ENCODE data around the gene STAB1.

GRCh38 chr3:52519445-52520140, 24.5 kb downstream of the STAB1 start:
- TF ChIP-seq, protein P1, sequence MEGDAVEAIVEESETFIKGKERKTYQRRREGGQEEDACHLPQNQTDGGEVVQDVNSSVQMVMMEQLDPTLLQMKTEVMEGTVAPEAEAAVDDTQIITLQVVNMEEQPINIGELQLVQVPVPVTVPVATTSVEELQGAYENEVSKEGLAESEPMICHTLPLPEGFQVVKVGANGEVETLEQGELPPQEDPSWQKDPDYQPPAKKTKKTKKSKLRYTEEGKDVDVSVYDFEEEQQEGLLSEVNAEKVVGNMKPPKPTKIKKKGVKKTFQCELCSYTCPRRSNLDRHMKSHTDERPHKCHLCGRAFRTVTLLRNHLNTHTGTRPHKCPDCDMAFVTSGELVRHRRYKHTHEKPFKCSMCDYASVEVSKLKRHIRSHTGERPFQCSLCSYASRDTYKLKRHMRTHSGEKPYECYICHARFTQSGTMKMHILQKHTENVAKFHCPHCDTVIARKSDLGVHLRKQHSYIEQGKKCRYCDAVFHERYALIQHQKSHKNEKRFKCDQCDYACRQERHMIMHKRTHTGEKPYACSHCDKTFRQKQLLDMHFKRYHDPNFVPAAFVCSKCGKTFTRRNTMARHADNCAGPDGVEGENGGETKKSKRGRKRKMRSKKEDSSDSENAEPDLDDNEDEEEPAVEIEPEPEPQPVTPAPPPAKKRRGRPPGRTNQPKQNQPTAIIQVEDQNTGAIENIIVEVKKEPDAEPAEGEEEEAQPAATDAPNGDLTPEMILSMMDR (IDR thresholded peaks at IDR 0.05 in 2 of 3, conservative IDR thresholded peaks at IDR 0.05 in 1 of 3; ENCODE audit: control insufficient read depth in 2 of 3, extremely low read depth in 1 of 3, insufficient read depth in 1 of 3, low read depth in 3 of 3, low read length in 3 of 3), result no peak
- TF ChIP-seq SPI1 (IDR thresholded peaks at IDR 0.05; ENCODE audit: borderline replicate concordance, insufficient read depth, low read depth, low read length) (no peak), POLR2A (IDR thresholded peaks at IDR 0.05; ENCODE audit: low read depth, low read length) (no peak), SKIL (IDR thresholded peaks at IDR 0.05; ENCODE audit: low read depth, poor library complexity, severe bottlenecking) (no peak), GATAD2B (conservative IDR thresholded peaks at IDR 0.05; ENCODE audit: low read depth) (no peak), DPF2 (IDR thresholded peaks at IDR 0.05) (no peak), ATF2 (IDR thresholded peaks at IDR 0.05; ENCODE audit: low read length) (no peak), CREM (IDR thresholded peaks at IDR 0.05; ENCODE audit: low read depth) (no peak)
- TF ChIP-seq, protein P2, sequence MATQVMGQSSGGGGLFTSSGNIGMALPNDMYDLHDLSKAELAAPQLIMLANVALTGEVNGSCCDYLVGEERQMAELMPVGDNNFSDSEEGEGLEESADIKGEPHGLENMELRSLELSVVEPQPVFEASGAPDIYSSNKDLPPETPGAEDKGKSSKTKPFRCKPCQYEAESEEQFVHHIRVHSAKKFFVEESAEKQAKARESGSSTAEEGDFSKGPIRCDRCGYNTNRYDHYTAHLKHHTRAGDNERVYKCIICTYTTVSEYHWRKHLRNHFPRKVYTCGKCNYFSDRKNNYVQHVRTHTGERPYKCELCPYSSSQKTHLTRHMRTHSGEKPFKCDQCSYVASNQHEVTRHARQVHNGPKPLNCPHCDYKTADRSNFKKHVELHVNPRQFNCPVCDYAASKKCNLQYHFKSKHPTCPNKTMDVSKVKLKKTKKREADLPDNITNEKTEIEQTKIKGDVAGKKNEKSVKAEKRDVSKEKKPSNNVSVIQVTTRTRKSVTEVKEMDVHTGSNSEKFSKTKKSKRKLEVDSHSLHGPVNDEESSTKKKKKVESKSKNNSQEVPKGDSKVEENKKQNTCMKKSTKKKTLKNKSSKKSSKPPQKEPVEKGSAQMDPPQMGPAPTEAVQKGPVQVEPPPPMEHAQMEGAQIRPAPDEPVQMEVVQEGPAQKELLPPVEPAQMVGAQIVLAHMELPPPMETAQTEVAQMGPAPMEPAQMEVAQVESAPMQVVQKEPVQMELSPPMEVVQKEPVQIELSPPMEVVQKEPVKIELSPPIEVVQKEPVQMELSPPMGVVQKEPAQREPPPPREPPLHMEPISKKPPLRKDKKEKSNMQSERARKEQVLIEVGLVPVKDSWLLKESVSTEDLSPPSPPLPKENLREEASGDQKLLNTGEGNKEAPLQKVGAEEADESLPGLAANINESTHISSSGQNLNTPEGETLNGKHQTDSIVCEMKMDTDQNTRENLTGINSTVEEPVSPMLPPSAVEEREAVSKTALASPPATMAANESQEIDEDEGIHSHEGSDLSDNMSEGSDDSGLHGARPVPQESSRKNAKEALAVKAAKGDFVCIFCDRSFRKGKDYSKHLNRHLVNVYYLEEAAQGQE (IDR thresholded peaks at IDR 0.05; ENCODE audit: low read depth, low read length), result no peak
- TF ChIP-seq, protein P3, sequence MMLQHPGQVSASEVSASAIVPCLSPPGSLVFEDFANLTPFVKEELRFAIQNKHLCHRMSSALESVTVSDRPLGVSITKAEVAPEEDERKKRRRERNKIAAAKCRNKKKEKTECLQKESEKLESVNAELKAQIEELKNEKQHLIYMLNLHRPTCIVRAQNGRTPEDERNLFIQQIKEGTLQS (IDR thresholded peaks at IDR 0.05; ENCODE audit: borderline replicate concordance, extremely low read depth, low read depth, low read length), result no peak

Data from GM12878 (cell line).